Liver (tissue), 9 donors: Measurements from ENCODE around the gene COPE. TPM values are rescaled to one million over a fixed set of nuclear protein-coding genes. Genes with fewer than 3 reads are reported as not detected.

Experiments
- DNase-seq: peaks from one replicate; pipeline ENCODE4 v3.0.0-alpha.2; 2017; ENCODE audit warnings: low spot score
- H3K27ac ChIP-seq, 2 donors: one replicate each; pipeline ENCODE4 v1.7.0; 2013; ENCODE audit warnings: inconsistent platforms in 2 of 2, low read length in 2 of 2, control low read depth in 1 of 2, low read depth in 1 of 2, mild to moderate bottlenecking in 1 of 2
- H3K27me3 ChIP-seq, 4 donors: one replicate each; pipeline versions ENCODE4 v1.6.1 to v1.7.0; 2013; ENCODE audit warnings: low read length in 3 of 4, inconsistent platforms in 1 of 4, mild to moderate bottlenecking in 1 of 4, moderate library complexity in 1 of 4; ENCODE audit not compliant: control insufficient read depth in 4 of 4, insufficient read depth in 4 of 4
- H3K36me3 ChIP-seq, 4 donors: one replicate each; pipeline versions ENCODE4 v1.6.1 to v1.7.0; 2013; ENCODE audit warnings: low read length in 3 of 4, mild to moderate bottlenecking in 3 of 4, low read depth in 1 of 4, moderate library complexity in 1 of 4; ENCODE audit not compliant: control insufficient read depth in 4 of 4, insufficient read depth in 3 of 4
- H3K4me1 ChIP-seq, 4 donors: one replicate each; pipeline versions ENCODE4 v1.6.1 to v1.7.0; 2013; ENCODE audit warnings: low read length in 3 of 4, mild to moderate bottlenecking in 3 of 4, moderate library complexity in 1 of 4; ENCODE audit not compliant: control insufficient read depth in 4 of 4, insufficient read depth in 4 of 4
- H3K4me3 ChIP-seq, 3 donors: one replicate each; pipeline versions ENCODE4 v1.6.1 to v1.7.0; 2013; ENCODE audit warnings: low read length in 3 of 3, control low read depth in 1 of 3, low read depth in 1 of 3, mild to moderate bottlenecking in 1 of 3
- H3K9ac ChIP-seq, 2 donors: one replicate each; pipeline ENCODE4 v1.7.0; 2013; ENCODE audit warnings: low read length in 2 of 2, mild to moderate bottlenecking in 2 of 2, moderate library complexity in 2 of 2, control low read depth in 1 of 2, low read depth in 1 of 2
- H3K9me3 ChIP-seq, 4 donors: one replicate each; pipeline versions ENCODE4 v1.6.1 to v1.7.0; 2013; ENCODE audit warnings: low read length in 3 of 4; ENCODE audit not compliant: control insufficient read depth in 4 of 4
- EGR1 ChIP-seq, 2 donors: IDR thresholded peaks; 2 replicates each; pipeline ENCODE4 v1.6.1; 2016 to 2018; ENCODE audit warnings: antibody characterized with exemption in 2 of 2, low read depth in 2 of 2
- FOXA1 ChIP-seq: IDR thresholded peaks from 2 replicates; pipeline ENCODE4 v1.6.1; 2016; ENCODE audit warnings: antibody characterized with exemption
- FOXA2 ChIP-seq: IDR thresholded peaks from 2 replicates; pipeline ENCODE4 v1.6.1; 2016; ENCODE audit warnings: antibody characterized with exemption
- HNF4A ChIP-seq, 2 donors: conservative IDR thresholded peaks; 2 replicates each; pipeline ENCODE4 v1.6.1; 2016; ENCODE audit warnings: antibody characterized with exemption in 2 of 2, mild to moderate bottlenecking in 2 of 2
- HNF4G ChIP-seq: IDR thresholded peaks from 2 replicates; pipeline ENCODE4 v1.6.1; 2016; ENCODE audit warnings: antibody characterized with exemption
- JUND ChIP-seq, 2 donors: IDR thresholded peaks; 2 replicates each; pipeline ENCODE4 v1.6.1; 2016; ENCODE audit warnings: antibody characterized with exemption in 2 of 2
- NR2F2 ChIP-seq: IDR thresholded peaks from 2 replicates; pipeline ENCODE4 v1.6.1; 2016; ENCODE audit warnings: antibody characterized with exemption
- RAD21 ChIP-seq, 2 donors: IDR thresholded peaks; 2 replicates each; pipeline ENCODE4 v1.6.1; 2016; ENCODE audit warnings: antibody characterized with exemption in 2 of 2, mild to moderate bottlenecking in 2 of 2
- RXRA ChIP-seq, 2 donors: IDR thresholded peaks; 2 replicates each; pipeline ENCODE4 v1.6.1; 2017 to 2018; ENCODE audit warnings: antibody characterized with exemption in 2 of 2, mild to moderate bottlenecking in 1 of 2
- SP1 ChIP-seq: IDR thresholded peaks from 2 replicates; pipeline ENCODE4 v1.6.1; 2018; ENCODE audit warnings: antibody characterized with exemption, mild to moderate bottlenecking
- TAF1 ChIP-seq: conservative IDR thresholded peaks from 2 replicates; pipeline ENCODE4 v1.6.1; 2016; ENCODE audit warnings: antibody characterized with exemption, mild to moderate bottlenecking
- YY1 ChIP-seq: IDR thresholded peaks from 2 replicates; pipeline ENCODE4 v1.6.1; 2016; ENCODE audit warnings: antibody characterized with exemption, mild to moderate bottlenecking
- WGBS: extraction: QIAGEN DNeasy Blood & Tissue Kit; methylation state at CpG from one replicate; pipeline ENCODE4 v1.1.7; 2013; 5-methylcytosine and 5-hydroxymethylcytosine counted together
- polyA plus RNA-seq, 2 donors: library from polyadenylated mRNA; stranded (reverse) in 1 of 2; unstranded in 1 of 2; fragments of 200-250 nt in 1 of 2; fragments of >200 nt in 1 of 2; fragmentation: Nextera tagmentation in 1 of 2; extraction: Ambion mirVana in 1 of 2; gene quantifications; one replicate each; pipeline versions ENCODE4 v1.2.1 to v1.2.3, GENCODE V29; 2013 to 2015
- total RNA-seq, 2 donors: library from RNA; depleted of rRNA; stranded (reverse); fragments of >200 nt; gene quantifications; one replicate each; pipeline ENCODE4 v1.2.3, GENCODE V29; 2014
- TF ChIP-seq, protein P1 (sequence below): IDR thresholded peaks from 2 replicates; pipeline ENCODE4 v1.6.1; 2016; ENCODE audit warnings: antibody characterized with exemption
- TF ChIP-seq, protein P2 (sequence below): IDR thresholded peaks from 2 replicates; pipeline ENCODE4 v1.6.1; 2016; ENCODE audit warnings: antibody characterized with exemption
- TF ChIP-seq, protein P3 (sequence below): IDR thresholded peaks from 2 replicates; pipeline ENCODE4 v1.6.1; 2016; ENCODE audit warnings: antibody characterized with exemption, mild to moderate bottlenecking
- TF ChIP-seq, protein P4 (sequence below): fragments of 150-350 bp; IDR thresholded peaks from 2 replicates; pipeline ENCODE4 v1.5.1; 2017; ENCODE audit warnings: improper control_type of control experiment, low read depth, low read length; ENCODE audit not compliant: missing input control
- donor health status: healthy.
- donor health status: healthy.
- donor health status: healthy.
- donor health status: healthy.
- donor health status: healthy.

Gene COPE
- total and polyA plus RNA-seq, 4 donors: 103 to 204 (median 142) TPM

DNA sequence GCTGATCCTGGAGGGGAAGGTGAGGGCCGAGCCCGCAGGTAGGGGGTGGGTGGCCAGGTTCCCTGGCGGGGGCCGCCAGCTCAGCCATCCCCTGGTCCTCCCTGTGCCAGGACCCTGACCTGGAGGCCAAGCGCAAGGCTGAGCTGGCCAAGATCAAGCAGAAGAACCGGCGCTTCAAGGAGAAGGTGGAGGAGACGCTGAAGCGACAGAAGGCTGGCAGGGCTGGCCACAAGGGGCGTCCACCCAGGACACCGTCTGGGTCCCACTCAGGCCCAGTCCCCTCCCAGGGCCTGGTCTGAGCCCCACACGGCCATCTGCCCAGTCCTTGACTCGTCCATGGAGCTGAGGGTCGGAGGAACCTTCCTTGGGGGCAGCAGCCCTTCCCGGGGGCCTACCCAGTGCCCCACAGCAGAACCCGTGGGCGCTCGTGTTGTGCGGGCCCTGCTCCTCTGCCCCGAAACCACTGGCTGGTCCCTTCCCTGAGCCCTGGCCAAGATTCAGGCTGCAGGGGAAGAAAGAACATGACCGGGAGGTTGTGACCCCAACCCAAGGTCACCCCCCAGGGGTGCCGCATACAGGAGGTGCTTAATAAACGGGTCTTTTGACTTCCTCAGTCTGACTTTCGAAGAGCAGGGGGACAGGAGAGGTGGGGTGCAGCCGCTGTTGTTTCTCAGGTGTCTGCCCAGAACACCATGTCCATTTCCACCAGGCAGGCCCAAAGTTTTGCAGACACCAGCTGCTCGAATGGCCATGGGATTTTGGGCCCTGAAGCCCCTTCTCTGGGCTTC lies 9.0 kb upstream of the COPE start:
- peaks cover 0 to 3% (median under 1%) of the 10 kb centered on the region in 4 donors for H3K4me1 ChIP-seq
- peaks cover 10 to 43% (median 16%) of the 10 kb centered on the region in 4 donors for H3K36me3 ChIP-seq
- WGBS: 92% methylated on average over 26 of the region's 26 CpGs
- H3K27ac ChIP-seq: no peak overlapping the region
- no peak overlapping the region for H3K9ac ChIP-seq
- no peaks in the 10 kb centered on the region for H3K27me3 ChIP-seq
- no peaks in the 10 kb centered on the region for H3K9me3 ChIP-seq
- no peak overlapping the region for H3K4me3 ChIP-seq
- no peak for DNase-seq
- TF ChIP-seq, protein P1, sequence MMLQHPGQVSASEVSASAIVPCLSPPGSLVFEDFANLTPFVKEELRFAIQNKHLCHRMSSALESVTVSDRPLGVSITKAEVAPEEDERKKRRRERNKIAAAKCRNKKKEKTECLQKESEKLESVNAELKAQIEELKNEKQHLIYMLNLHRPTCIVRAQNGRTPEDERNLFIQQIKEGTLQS: no peak
- TF ChIP-seq FOXA2 (no peak), RAD21 (IDR thresholded peaks at IDR 0.05) (no peak), YY1 (no peak), FOXA1 (no peak), TAF1 (no peak), RXRA (IDR thresholded peaks at IDR 0.05) (no peak), HNF4A (conservative IDR thresholded peaks at IDR 0.05) (no peak), HNF4G (no peak), NR2F2 (no peak), EGR1 (IDR thresholded peaks at IDR 0.05; ENCODE audit: low read depth in 2 of 2) (no peak), SP1 (no peak), JUND (IDR thresholded peaks at IDR 0.05) (no peak)
- TF ChIP-seq, protein P2, sequence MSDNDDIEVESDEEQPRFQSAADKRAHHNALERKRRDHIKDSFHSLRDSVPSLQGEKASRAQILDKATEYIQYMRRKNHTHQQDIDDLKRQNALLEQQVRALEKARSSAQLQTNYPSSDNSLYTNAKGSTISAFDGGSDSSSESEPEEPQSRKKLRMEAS: no peak
- TF ChIP-seq, protein P3, sequence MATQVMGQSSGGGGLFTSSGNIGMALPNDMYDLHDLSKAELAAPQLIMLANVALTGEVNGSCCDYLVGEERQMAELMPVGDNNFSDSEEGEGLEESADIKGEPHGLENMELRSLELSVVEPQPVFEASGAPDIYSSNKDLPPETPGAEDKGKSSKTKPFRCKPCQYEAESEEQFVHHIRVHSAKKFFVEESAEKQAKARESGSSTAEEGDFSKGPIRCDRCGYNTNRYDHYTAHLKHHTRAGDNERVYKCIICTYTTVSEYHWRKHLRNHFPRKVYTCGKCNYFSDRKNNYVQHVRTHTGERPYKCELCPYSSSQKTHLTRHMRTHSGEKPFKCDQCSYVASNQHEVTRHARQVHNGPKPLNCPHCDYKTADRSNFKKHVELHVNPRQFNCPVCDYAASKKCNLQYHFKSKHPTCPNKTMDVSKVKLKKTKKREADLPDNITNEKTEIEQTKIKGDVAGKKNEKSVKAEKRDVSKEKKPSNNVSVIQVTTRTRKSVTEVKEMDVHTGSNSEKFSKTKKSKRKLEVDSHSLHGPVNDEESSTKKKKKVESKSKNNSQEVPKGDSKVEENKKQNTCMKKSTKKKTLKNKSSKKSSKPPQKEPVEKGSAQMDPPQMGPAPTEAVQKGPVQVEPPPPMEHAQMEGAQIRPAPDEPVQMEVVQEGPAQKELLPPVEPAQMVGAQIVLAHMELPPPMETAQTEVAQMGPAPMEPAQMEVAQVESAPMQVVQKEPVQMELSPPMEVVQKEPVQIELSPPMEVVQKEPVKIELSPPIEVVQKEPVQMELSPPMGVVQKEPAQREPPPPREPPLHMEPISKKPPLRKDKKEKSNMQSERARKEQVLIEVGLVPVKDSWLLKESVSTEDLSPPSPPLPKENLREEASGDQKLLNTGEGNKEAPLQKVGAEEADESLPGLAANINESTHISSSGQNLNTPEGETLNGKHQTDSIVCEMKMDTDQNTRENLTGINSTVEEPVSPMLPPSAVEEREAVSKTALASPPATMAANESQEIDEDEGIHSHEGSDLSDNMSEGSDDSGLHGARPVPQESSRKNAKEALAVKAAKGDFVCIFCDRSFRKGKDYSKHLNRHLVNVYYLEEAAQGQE: no peak
- TF ChIP-seq, protein P4, sequence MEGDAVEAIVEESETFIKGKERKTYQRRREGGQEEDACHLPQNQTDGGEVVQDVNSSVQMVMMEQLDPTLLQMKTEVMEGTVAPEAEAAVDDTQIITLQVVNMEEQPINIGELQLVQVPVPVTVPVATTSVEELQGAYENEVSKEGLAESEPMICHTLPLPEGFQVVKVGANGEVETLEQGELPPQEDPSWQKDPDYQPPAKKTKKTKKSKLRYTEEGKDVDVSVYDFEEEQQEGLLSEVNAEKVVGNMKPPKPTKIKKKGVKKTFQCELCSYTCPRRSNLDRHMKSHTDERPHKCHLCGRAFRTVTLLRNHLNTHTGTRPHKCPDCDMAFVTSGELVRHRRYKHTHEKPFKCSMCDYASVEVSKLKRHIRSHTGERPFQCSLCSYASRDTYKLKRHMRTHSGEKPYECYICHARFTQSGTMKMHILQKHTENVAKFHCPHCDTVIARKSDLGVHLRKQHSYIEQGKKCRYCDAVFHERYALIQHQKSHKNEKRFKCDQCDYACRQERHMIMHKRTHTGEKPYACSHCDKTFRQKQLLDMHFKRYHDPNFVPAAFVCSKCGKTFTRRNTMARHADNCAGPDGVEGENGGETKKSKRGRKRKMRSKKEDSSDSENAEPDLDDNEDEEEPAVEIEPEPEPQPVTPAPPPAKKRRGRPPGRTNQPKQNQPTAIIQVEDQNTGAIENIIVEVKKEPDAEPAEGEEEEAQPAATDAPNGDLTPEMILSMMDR: no peak

DNA sequence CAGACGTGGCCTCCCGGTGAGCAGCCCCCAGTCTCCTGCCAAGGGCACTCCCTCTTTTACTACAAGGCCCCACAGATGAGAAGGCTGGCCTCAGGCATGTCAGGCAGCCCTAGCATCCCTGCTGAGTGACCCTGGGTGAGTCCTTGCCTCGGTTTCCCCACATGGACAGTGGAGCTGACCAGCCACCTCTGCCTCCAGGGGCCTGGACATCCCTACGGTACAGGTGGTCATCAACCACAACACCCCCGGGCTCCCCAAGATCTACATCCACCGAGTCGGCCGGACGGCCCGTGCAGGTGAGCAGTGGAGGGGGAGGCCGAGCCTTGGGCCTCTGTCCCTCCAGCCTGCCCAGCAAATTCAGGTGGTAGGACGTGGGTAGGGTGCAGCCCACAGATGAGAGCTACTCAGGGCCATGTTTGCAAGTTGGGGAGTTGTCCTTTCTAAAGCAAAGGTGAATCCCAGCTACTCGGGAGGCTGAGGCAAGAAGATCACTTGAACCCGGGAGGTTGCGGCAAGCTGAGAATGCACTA lies 5.6 kb upstream of the COPE start:
- Histone ChIP-seq H3K27me3 (no peaks in the 10 kb centered on the region), H3K9ac (no peak overlapping the region), H3K27ac (no peak overlapping the region), H3K4me1 (peaks cover 2 to 16% (median 9%) of the 10 kb centered on the region in 4 donors), H3K36me3 (peaks cover 16 to 58% (median 24%) of the 10 kb centered on the region in 4 donors), H3K9me3 (no peaks in the 10 kb centered on the region), H3K4me3 (no peak overlapping the region)
- no peak for DNase-seq
- TF ChIP-seq NR2F2: no peak
- no peak for TF ChIP-seq SP1
- TF ChIP-seq FOXA1: no peak
- no peak for TF ChIP-seq HNF4A (conservative IDR thresholded peaks at IDR 0.05)
- TF ChIP-seq FOXA2: no peak
- 96% methylated on average over 15 of the region's 15 CpGs for WGBS
